MG63 (cell line): Measurements from ENCODE around the gene ALG11. TPM values are rescaled to one million over a fixed set of nuclear protein-coding genes. Genes with fewer than 3 reads are reported as not detected.
A peak's percentile ranks its signal among the peaks of the same experiment; 100 is the strongest.

ENCODE experiments used
- DNase-seq: peaks from one replicate; pipeline ENCODE4 v3.0.0-alpha.2; 2020
- H3K27me3 ChIP-seq: fragments of 250-450 bp; sonication (Bioruptor Pico); 2 replicates; pipeline ENCODE4 v1.5.1; 2020; ENCODE audit warnings: mild to moderate bottlenecking, moderate library complexity
- H3K36me3 ChIP-seq: fragments of 250-450 bp; sonication (Bioruptor Pico); 2 replicates; pipeline ENCODE4 v1.5.1; 2020; ENCODE audit warnings: mild to moderate bottlenecking, moderate library complexity
- H3K4me3 ChIP-seq: fragments of 250-450 bp; sonication (Bioruptor Pico); 2 replicates; pipeline ENCODE4 v1.5.1; 2020; ENCODE audit warnings: mild to moderate bottlenecking, moderate library complexity
- H3K9me3 ChIP-seq: fragments of 250-450 bp; sonication (Bioruptor Pico); 2 replicates; pipeline ENCODE4 v1.5.1; 2020; ENCODE audit warnings: mild to moderate bottlenecking, moderate library complexity
- total RNA-seq: library from RNA; depleted of rRNA; stranded (reverse); fragments of >200 nt; shearing (Covaris generic); gene quantifications from 2 replicates; pipeline ENCODE4 v1.2.3, GENCODE V29; 2014; ENCODE audit warnings: low replicate concordance

Gene ALG11
- total RNA-seq, 1 experiment from 2014 or later, result 9.6 TPM

- Histone ChIP-seq H3K36me3 (no peaks in the 10 kb centered on the region), H3K4me3 (no peak overlapping the region), H3K9me3 (no peaks in the 10 kb centered on the region), H3K27me3 (no peaks in the 10 kb centered on the region; the same call in 1 of the 2 replicates)
- no peak for DNase-seq
Observed at GRCh38 chr13:51993713-51994112, 18.5 kb upstream of the ALG11 start.

- Histone ChIP-seq H3K4me3 (no peak overlapping the region), H3K9me3 (no peaks in the 10 kb centered on the region), H3K27me3 (no peaks in the 10 kb centered on the region; the same call in 1 of the 2 replicates), H3K36me3 (no peaks in the 10 kb centered on the region)
- DNase-seq, result peak; percentile 43
Observed at GRCh38 chr13:51995677-51996551, 16.3 kb upstream of the ALG11 start.

- Histone ChIP-seq H3K36me3 (no peaks in the 10 kb centered on the region), H3K27me3 (no peaks in the 10 kb centered on the region; the same call in 1 of the 2 replicates), H3K4me3 (no peak overlapping the region), H3K9me3 (no peaks in the 10 kb centered on the region)
- DNase-seq, result no peak
Observed at GRCh38 chr13:51996641-51997040, 15.6 kb upstream of the ALG11 start.

GRCh38 chr13:51997186-51997585, 15.0 kb upstream of the ALG11 start:
- no peak for DNase-seq

GRCh38 chr13:51997641-51998330, 14.4 kb upstream of the ALG11 start:
- H3K4me3 ChIP-seq, result no peak overlapping the region
- H3K9me3 ChIP-seq, result no peaks in the 10 kb centered on the region
- H3K27me3 ChIP-seq, result no peaks in the 10 kb centered on the region; the same call in 1 of the 2 replicates
- no peak for DNase-seq
- no peaks in the 10 kb centered on the region for H3K36me3 ChIP-seq

More at GRCh38 chr13:51997186-51997585, 15.0 kb upstream of the ALG11 start:
- Histone ChIP-seq H3K9me3 (no peaks in the 10 kb centered on the region), H3K4me3 (no peak overlapping the region), H3K27me3 (no peaks in the 10 kb centered on the region; the same call in 1 of the 2 replicates), H3K36me3 (no peaks in the 10 kb centered on the region)

- Histone ChIP-seq H3K27me3 (no peaks in the 10 kb centered on the region; the same call in 1 of the 2 replicates), H3K4me3 (no peak overlapping the region), H3K9me3 (no peaks in the 10 kb centered on the region), H3K36me3 (no peaks in the 10 kb centered on the region)
- DNase-seq, result no peak
Observed at GRCh38 chr13:51998723-51999509, 13.3 kb upstream of the ALG11 start.

- Histone ChIP-seq H3K36me3 (no peaks in the 10 kb centered on the region), H3K4me3 (no peak overlapping the region), H3K9me3 (no peaks in the 10 kb centered on the region), H3K27me3 (no peaks in the 10 kb centered on the region; the same call in 1 of the 2 replicates)
- DNase-seq, result peak; percentile 66
Observed at GRCh38 chr13:51999510-51999911, 12.7 kb upstream of the ALG11 start.

GRCh38 chr13:51999921-52000320, 12.3 kb upstream of the ALG11 start:
- Histone ChIP-seq H3K36me3 (no peaks in the 10 kb centered on the region), H3K9me3 (no peaks in the 10 kb centered on the region), H3K27me3 (no peaks in the 10 kb centered on the region; the same call in 1 of the 2 replicates), H3K4me3 (no peak overlapping the region)
- DNase-seq, result no peak

GRCh38 chr13:52001120-52001731, 11.0 kb upstream of the ALG11 start:
- Histone ChIP-seq H3K9me3 (no peaks in the 10 kb centered on the region), H3K27me3 (no peaks in the 10 kb centered on the region; the same call in 1 of the 2 replicates), H3K4me3 (no peak overlapping the region), H3K36me3 (no peaks in the 10 kb centered on the region)
- no peak for DNase-seq

GRCh38 chr13:52002361-52002760, 9.8 kb upstream of the ALG11 start:
- Histone ChIP-seq H3K9me3 (no peaks in the 10 kb centered on the region), H3K27me3 (no peaks in the 10 kb centered on the region; the same call in 1 of the 2 replicates), H3K4me3 (no peak overlapping the region), H3K36me3 (no peaks in the 10 kb centered on the region)
- DNase-seq, result no peak

GRCh38 chr13:52003541-52003940, 8.7 kb upstream of the ALG11 start:
- no peaks in the 10 kb centered on the region for H3K9me3 ChIP-seq
- DNase-seq, result no peak
- H3K27me3 ChIP-seq, result no peaks in the 10 kb centered on the region; the same call in 1 of the 2 replicates
- no peaks in the 10 kb centered on the region for H3K36me3 ChIP-seq
- no peak overlapping the region for H3K4me3 ChIP-seq

- Histone ChIP-seq H3K9me3 (no peaks in the 10 kb centered on the region), H3K4me3 (no peak overlapping the region), H3K27me3 (no peaks in the 10 kb centered on the region), H3K36me3 (no peaks in the 10 kb centered on the region)
- no peak for DNase-seq
Observed at GRCh38 chr13:52004511-52005170, 7.6 kb upstream of the ALG11 start.

- Histone ChIP-seq H3K36me3 (no peaks in the 10 kb centered on the region), H3K4me3 (no peak overlapping the region), H3K27me3 (peaks cover 5% of the 10 kb centered on the region), H3K9me3 (no peaks in the 10 kb centered on the region)
- DNase-seq, result no peak
Observed at GRCh38 chr13:52005841-52006522, 6.2 kb upstream of the ALG11 start.

- Histone ChIP-seq H3K4me3 (no peak overlapping the region), H3K9me3 (no peaks in the 10 kb centered on the region), H3K27me3 (peaks cover 11% of the 10 kb centered on the region), H3K36me3 (no peaks in the 10 kb centered on the region)
- DNase-seq, result no peak
Observed at GRCh38 chr13:52006523-52007245, 5.5 kb upstream of the ALG11 start.

- Histone ChIP-seq H3K36me3 (no peaks in the 10 kb centered on the region), H3K4me3 (no peak overlapping the region), H3K27me3 (peaks cover 11% of the 10 kb centered on the region), H3K9me3 (no peaks in the 10 kb centered on the region)
- DNase-seq, result no peak
Observed at GRCh38 chr13:52009946-52010345, 2.3 kb upstream of the ALG11 start.
